Activated B cell treated with CpG ODN at 0.5 μM for 24 hours (primary cell): ENCODE measurements around the gene ALKBH5. TPM values are rescaled to one million over a fixed set of nuclear protein-coding genes. Genes with fewer than 3 reads are reported as not detected.
A peak's percentile ranks its signal among the peaks of the same experiment; 100 is the strongest.

ENCODE experiments used
- ATAC-seq: fragments of 200-7000 bp; cut with Tn5 transposase; one replicate; pipeline ENCODE4 v1.10.0; 2021; ENCODE audit warnings: low read depth, mild to moderate bottlenecking, moderate library complexity
- CTCF ChIA-PET: fragments of 350-600 bp; sonication (Branson Sonifier 250); formaldehyde crosslinking; loops from one replicate; lab custom pipeline; 2021; ENCODE audit warnings: antibody characterized with exemption; lab: Charles Lee
- POLR2A ChIA-PET: fragments of 350-600 bp; sonication (Branson Sonifier 250); formaldehyde crosslinking; loops from one replicate; lab custom pipeline; 2021; ENCODE audit warnings: antibody characterized with exemption; lab: Charles Lee
- DNase-seq: peaks from one replicate; pipeline ENCODE4 v3.0.0; 2022
- H3K27ac Mint-ChIP-seq: one replicate; pipeline ENCODE4 v1.8.0; 2020; ENCODE audit warnings: mixed read lengths
- H3K27me3 Mint-ChIP-seq: one replicate; pipeline ENCODE4 v1.8.0; 2021; ENCODE audit warnings: mixed read lengths
- H3K36me3 Mint-ChIP-seq: one replicate; pipeline ENCODE4 v1.8.0; 2021; ENCODE audit warnings: low read depth, mixed read lengths
- H3K4me1 Mint-ChIP-seq: one replicate; pipeline ENCODE4 v1.8.0; 2021; ENCODE audit warnings: mixed read lengths
- H3K4me3 Mint-ChIP-seq: one replicate; pipeline ENCODE4 v1.8.0; 2020; ENCODE audit warnings: mild to moderate bottlenecking, mixed read lengths
- H3K9me3 Mint-ChIP-seq: one replicate; pipeline ENCODE4 v1.8.0; 2020; ENCODE audit warnings: mixed read lengths
- CTCF ChIP-seq: fragments of 200-600 bp; IDR thresholded peaks from one replicate; pipeline ENCODE4 v1.8.0; 2022; ENCODE audit warnings: antibody characterized with exemption, mild to moderate bottlenecking
- intact Hi-C: fragments of 100-400 bp; cut with micrococcal nuclease; formaldehyde crosslinking; loops from one replicate; pipeline ENCODE4 v1.15.1; 2024
- total RNA-seq: library from RNA; stranded (reverse); gene quantifications from 2 replicates; pipeline ENCODE4 v1.2.3, GENCODE V29; 2022

Gene ALKBH5
- total RNA-seq, 1 donor from 2014 or later: 74.6 TPM

GRCh38 chr17:18184143-18185031, 759 bp downstream of the ALKBH5 start:
- H3K4me1 Mint-ChIP-seq: peaks cover 49% of the 10 kb centered on the region
- DNase-seq (peak; percentile 50), ATAC-seq (peak; percentile 6)
- peak overlapping the region; percentile 98 for H3K4me3 Mint-ChIP-seq
- no peak for TF ChIP-seq CTCF
- peak overlapping the region; percentile 99 for H3K27ac Mint-ChIP-seq
- no peaks in the 10 kb centered on the region for H3K27me3 Mint-ChIP-seq
- no peaks in the 10 kb centered on the region for H3K9me3 Mint-ChIP-seq
- POLR2A ChIA-PET: interaction anchor here (0.6 to 4.2 kb wide), 16 partner anchors 9 to 1648 kb away, joined by 3 to 43 read pairs (median 3); partner anchors contain the start of genes MAPK7, SMCR8 and TOP3A
- intact Hi-C loops: no loop called here
- H3K36me3 Mint-ChIP-seq: peaks cover 26% of the 10 kb centered on the region
- CTCF ChIA-PET: interaction anchor here (0.9 to 3.8 kb wide), 2 partner anchors 43 to 46 kb away, joined by 3 to 12 read pairs; no protein-coding TSS in a partner anchor

- Mint-ChIP-seq H3K9me3 (no peaks in the 10 kb centered on the region), H3K27ac (peak overlapping the region; percentile 81), H3K36me3 (peaks cover 33% of the 10 kb centered on the region), H3K4me1 (peaks cover 57% of the 10 kb centered on the region), H3K27me3 (no peaks in the 10 kb centered on the region), H3K4me3 (peak overlapping the region; percentile 98)
- ATAC-seq: no peak
- no peak for TF ChIP-seq CTCF
- DNase-seq: no peak
- ChIA-PET CTCF (interaction anchor here (1.3 to 3.8 kb wide), 2 partner anchors 10 to 44 kb away, joined by 4 to 12 read pairs; no protein-coding TSS in a partner anchor), POLR2A (interaction anchor here (0.9 to 2.7 kb wide), 2 partner anchors 8 to 32 kb away, joined by 3 to 29 read pairs; no protein-coding TSS in a partner anchor)
- intact Hi-C loops: no loop called here
These were observed 1.8 kb downstream of the ALKBH5 start for GRCh38 chr17:18185391-18185790.

- H3K4me1 Mint-ChIP-seq: peaks cover 63% of the 10 kb centered on the region
- intact Hi-C loops: no loop called here
- H3K9me3 Mint-ChIP-seq: no peaks in the 10 kb centered on the region
- H3K36me3 Mint-ChIP-seq: peaks cover 36% of the 10 kb centered on the region
- H3K4me3 Mint-ChIP-seq: peak overlapping the region; percentile 98
- H3K27ac Mint-ChIP-seq: peak overlapping the region; percentile 10
- ChIA-PET POLR2A (no interaction called here), CTCF (interaction anchor here (1.3 to 3.8 kb wide), 2 partner anchors 11 to 44 kb away, joined by 4 to 12 read pairs; no protein-coding TSS in a partner anchor)
- TF ChIP-seq CTCF: no peak
- no peaks in the 10 kb centered on the region for H3K27me3 Mint-ChIP-seq
- no peak for DNase-seq
- ATAC-seq: no peak
These were observed 2.4 kb downstream of the ALKBH5 start for GRCh38 chr17:18185832-18186626.

- ATAC-seq: no peak
- peak overlapping the region; percentile 98 for H3K4me3 Mint-ChIP-seq
- H3K27ac Mint-ChIP-seq: no peak overlapping the region
- peaks cover 69% of the 10 kb centered on the region for H3K4me1 Mint-ChIP-seq
- ChIA-PET CTCF (interaction anchor here (1.3 to 3.8 kb wide), 2 partner anchors 11 to 45 kb away, joined by 4 to 12 read pairs; no protein-coding TSS in a partner anchor), POLR2A (no interaction called here)
- no peak for DNase-seq
- intact Hi-C loops: no loop called here
- no peaks in the 10 kb centered on the region for H3K9me3 Mint-ChIP-seq
- H3K36me3 Mint-ChIP-seq: peaks cover 41% of the 10 kb centered on the region
- H3K27me3 Mint-ChIP-seq: no peaks in the 10 kb centered on the region
- no peak for TF ChIP-seq CTCF
These were observed 3.0 kb downstream of the ALKBH5 start for GRCh38 chr17:18186627-18186982.
